Calu3 (cell line): Measurements from ENCODE around the gene SLC6A19. TPM values are rescaled to one million over a fixed set of nuclear protein-coding genes. Genes with fewer than 3 reads are reported as not detected.

Experiments used
- BruUV-seq: library from RNA; stranded (reverse); fragments of 400-500 nt; replicated peaks from 2 replicates; lab custom pipeline; 2021; lab: Mats Ljungman, UMichigan
- CTCF ChIA-PET: fragments of 300-600 bp; sonication (Branson Sonifier 250); formaldehyde crosslinking; loops from one replicate; lab custom pipeline; 2022; ENCODE audit warnings: antibody characterized with exemption; lab: Charles Lee
- DNase-seq: peaks from one replicate; pipeline ENCODE4 v3.0.0; 2022
- H3K27ac Mint-ChIP-seq: one replicate; pipeline ENCODE4 v1.8.0; 2022; ENCODE audit warnings: mixed read lengths; ENCODE audit not compliant: unreplicated experiment
- H3K27me3 Mint-ChIP-seq: one replicate; pipeline ENCODE4 v1.8.0; 2022; ENCODE audit warnings: mixed read lengths; ENCODE audit not compliant: unreplicated experiment
- H3K36me3 Mint-ChIP-seq: one replicate; pipeline ENCODE4 v1.8.0; 2022; ENCODE audit warnings: mild to moderate bottlenecking, moderate library complexity, mixed read lengths; ENCODE audit not compliant: insufficient read depth, unreplicated experiment
- H3K4me1 Mint-ChIP-seq: one replicate; pipeline ENCODE4 v1.8.0; 2022; ENCODE audit warnings: mild to moderate bottlenecking, low read depth, mixed read lengths; ENCODE audit not compliant: unreplicated experiment
- H3K4me3 Mint-ChIP-seq: one replicate; pipeline ENCODE4 v1.8.0; 2022; ENCODE audit warnings: mild to moderate bottlenecking, low read depth, moderate library complexity, mixed read lengths; ENCODE audit not compliant: unreplicated experiment
- H3K9me3 Mint-ChIP-seq: one replicate; pipeline ENCODE4 v1.8.0; 2022; ENCODE audit warnings: low read depth, mixed read lengths; ENCODE audit not compliant: unreplicated experiment
- CTCF ChIP-seq: fragments of 200-600 bp; IDR thresholded peaks from one replicate; pipeline ENCODE4 v1.8.0; 2022; ENCODE audit warnings: antibody characterized with exemption; ENCODE audit not compliant: unreplicated experiment
- intact Hi-C: fragments of 100-400 bp; cut with micrococcal nuclease; formaldehyde crosslinking; loops from one replicate; pipeline ENCODE4 v1.10.0; 2022; ENCODE audit not compliant: unreplicated experiment
- total RNA-seq: library from RNA; stranded (reverse); gene quantifications from 2 replicates; pipeline ENCODE4 v1.2.3, GENCODE V29; 2022

The SLC6A19 gene
- total RNA-seq, 1 experiment from 2014 or later = not detected

- peaks cover 5% of the 10 kb centered on the region for H3K36me3 Mint-ChIP-seq
- no peaks in the 10 kb centered on the region for H3K9me3 Mint-ChIP-seq
- no peak for DNase-seq
- H3K27ac Mint-ChIP-seq = no peak overlapping the region
- CTCF ChIA-PET = no interaction called here
- H3K27me3 Mint-ChIP-seq = peaks cover 48% of the 10 kb centered on the region
- no peak for TF ChIP-seq CTCF
- no peak overlapping the region for H3K4me3 Mint-ChIP-seq
- intact Hi-C loops = no loop called here
- no TSS peak for BruUV-seq
- H3K4me1 Mint-ChIP-seq = no peaks in the 10 kb centered on the region
Measured at GRCh38 chr5:1257841-1258240, 56.4 kb downstream of the SLC6A19 start.

GRCh38 chr5:1259806-1260480 lies 58.5 kb downstream of the SLC6A19 start:
- no peaks in the 10 kb centered on the region for H3K4me1 Mint-ChIP-seq
- peaks cover 5% of the 10 kb centered on the region for H3K36me3 Mint-ChIP-seq
- H3K27ac Mint-ChIP-seq = no peak overlapping the region
- intact Hi-C loops = no loop called here
- H3K9me3 Mint-ChIP-seq = no peaks in the 10 kb centered on the region
- DNase-seq = no peak
- H3K27me3 Mint-ChIP-seq = peaks cover 46% of the 10 kb centered on the region
- H3K4me3 Mint-ChIP-seq = no peak overlapping the region
- CTCF ChIA-PET = no interaction called here
- no peak for TF ChIP-seq CTCF
- BruUV-seq = no TSS peak

GRCh38 chr5:1261643-1262042 lies 60.2 kb downstream of the SLC6A19 start:
- no peaks in the 10 kb centered on the region for H3K4me1 Mint-ChIP-seq
- no TSS peak for BruUV-seq
- peaks cover 5% of the 10 kb centered on the region for H3K36me3 Mint-ChIP-seq
- H3K4me3 Mint-ChIP-seq = no peak overlapping the region
- H3K27me3 Mint-ChIP-seq = peaks cover 46% of the 10 kb centered on the region
- H3K9me3 Mint-ChIP-seq = no peaks in the 10 kb centered on the region
- TF ChIP-seq CTCF = no peak
- no peak overlapping the region for H3K27ac Mint-ChIP-seq
- intact Hi-C loops = no loop called here
- DNase-seq = no peak
- CTCF ChIA-PET = no interaction called here

- Mint-ChIP-seq H3K9me3 (no peaks in the 10 kb centered on the region), H3K36me3 (peaks cover 5% of the 10 kb centered on the region), H3K27ac (no peak overlapping the region), H3K4me3 (no peak overlapping the region), H3K4me1 (no peaks in the 10 kb centered on the region), H3K27me3 (peaks cover 46% of the 10 kb centered on the region)
- intact Hi-C loops = no loop called here
- BruUV-seq = no TSS peak
- CTCF ChIA-PET = no interaction called here
- no peak for TF ChIP-seq CTCF
- no peak for DNase-seq
Measured at GRCh38 chr5:1262381-1262780, 61.0 kb downstream of the SLC6A19 start.
